Measurements from ENCODE around the gene CASP12. TPM values are rescaled to one million over a fixed set of nuclear protein-coding genes. Genes with fewer than 3 reads are reported as not detected.

The CASP12 gene
- total and polyA plus RNA-seq, 7 donors, result 0.10 to 0.38 TPM; not detected in 5

GRCh38 chr11:104881117-104881794 lies 17.0 kb downstream of the CASP12 start:
- Histone ChIP-seq H3K36me3 (ENCODE audit: insufficient read depth in 1 of 2, low read depth in 1 of 2) (no peaks in the 10 kb centered on the region), H3K27ac (no peak overlapping the region), H3K4me1 (no peaks in the 10 kb centered on the region), H3K9me3 (no peaks in the 10 kb centered on the region), H3K27me3 (ENCODE audit: insufficient read depth in 3 of 3, low read length in 2 of 3) (no peaks in the 10 kb centered on the region), H3K4me3 (no peak overlapping the region)
- DNase-seq (no peak), ATAC-seq (no peak)
- TF ChIP-seq CTCF (IDR thresholded peaks at IDR 0.05), result no peak
- WGBS, 3 donors, result 64 to 73% (median 68%) methylated on average over 3 of the region's 3 CpGs
- intact Hi-C loops (cut with DNase I), result no loop called here

GRCh38 chr11:104879514-104880190 lies 18.6 kb downstream of the CASP12 start:
- H3K36me3 ChIP-seq (ENCODE audit: insufficient read depth in 1 of 2, low read depth in 1 of 2), result no peaks in the 10 kb centered on the region
- H3K27me3 ChIP-seq (ENCODE audit: insufficient read depth in 3 of 3, low read length in 2 of 3), result no peaks in the 10 kb centered on the region
- H3K4me1 ChIP-seq, result no peaks in the 10 kb centered on the region
- DNase-seq, result no peak
- WGBS, 3 donors, result 90 to 95% (median 91%) methylated on average over 5 of the region's 5 CpGs
- no peak overlapping the region for H3K4me3 ChIP-seq
- no peak for ATAC-seq
- H3K27ac ChIP-seq, result no peak overlapping the region
- intact Hi-C loops (cut with DNase I), result no loop called here
- H3K9me3 ChIP-seq, result no peaks in the 10 kb centered on the region
- no peak for TF ChIP-seq CTCF (IDR thresholded peaks at IDR 0.05)

GRCh38 chr11:104876861-104877431 lies 21.3 kb downstream of the CASP12 start:
- no peak overlapping the region for H3K4me3 ChIP-seq
- H3K4me1 ChIP-seq, result no peaks in the 10 kb centered on the region
- no peak for DNase-seq
- 76 to 84% (median 81%) methylated on average over 5 of the region's 5 CpGs for WGBS, 3 donors
- no peaks in the 10 kb centered on the region for H3K9me3 ChIP-seq
- ATAC-seq, result no peak
- H3K36me3 ChIP-seq (ENCODE audit: insufficient read depth in 1 of 2, low read depth in 1 of 2), result no peaks in the 10 kb centered on the region
- no peaks in the 10 kb centered on the region for H3K27me3 ChIP-seq (ENCODE audit: insufficient read depth in 3 of 3, low read length in 2 of 3)
- intact Hi-C loops (cut with DNase I), result no loop called here
- TF ChIP-seq CTCF (IDR thresholded peaks at IDR 0.05), result no peak
- no peak overlapping the region for H3K27ac ChIP-seq

GRCh38 chr11:104876324-104876723 lies 21.9 kb downstream of the CASP12 start:
- TF ChIP-seq CTCF (IDR thresholded peaks at IDR 0.05), result no peak
- Histone ChIP-seq H3K27me3 (ENCODE audit: insufficient read depth in 3 of 3, low read length in 2 of 3) (no peaks in the 10 kb centered on the region), H3K4me1 (no peaks in the 10 kb centered on the region), H3K27ac (no peak overlapping the region), H3K36me3 (ENCODE audit: insufficient read depth in 1 of 2, low read depth in 1 of 2) (no peaks in the 10 kb centered on the region), H3K4me3 (no peak overlapping the region), H3K9me3 (no peaks in the 10 kb centered on the region)
- ATAC-seq, result no peak
- no peak for DNase-seq
- intact Hi-C loops (cut with DNase I), result no loop called here

Data from psoas muscle (tissue), 8 donors.